OCI-LY3 (cell line): Measurements from ENCODE around the gene LDHAL6B.

ENCODE experiments used
- H2AFZ ChIP-seq: fragments of 200-600, 300-600 bp; shearing (Covaris generic); 2 replicates; pipeline ENCODE4 v1.6.0; 2014; ENCODE audit warnings: antibody characterized with exemption, low read depth, low read length
- H3K27ac ChIP-seq: fragments of 200-600, 300-600 bp; sonication (generic); 2 replicates; pipeline ENCODE4 v1.5.1; 2014; ENCODE audit warnings: mild to moderate bottlenecking, low read length, moderate library complexity, mixed read lengths
- H3K27me3 ChIP-seq: fragments of 200-600, 300-600 bp; sonication (generic); 2 replicates; pipeline ENCODE4 v1.6.1; 2014; ENCODE audit warnings: low read depth, low read length, mixed read lengths
- H3K36me3 ChIP-seq: fragments of 200-600, 300-600 bp; sonication (generic); replicated peaks from 2 replicates; pipeline ENCODE3; 2014; ENCODE audit warnings: low read depth, low read length, mixed read lengths
- H3K4me1 ChIP-seq: fragments of 300-600, 200-600 bp; sonication (generic); 2 replicates; pipeline ENCODE4 v1.6.1; 2014; ENCODE audit warnings: low read length, mixed read lengths
- H3K4me2 ChIP-seq: fragments of 200-600, 300-600 bp; sonication (generic); 2 replicates; pipeline ENCODE4 v1.6.1; 2014; ENCODE audit warnings: low read length, mixed read lengths
- H3K4me3 ChIP-seq: fragments of 300-600, 200-600 bp; sonication (generic); 2 replicates; pipeline ENCODE4 v1.5.1; 2014; ENCODE audit warnings: antibody characterized with exemption, mild to moderate bottlenecking, low read length, moderate library complexity
- H3K79me2 ChIP-seq: fragments of 300-600, 200-600 bp; shearing (Covaris generic); 2 replicates; pipeline ENCODE4 v1.6.1; 2014; ENCODE audit warnings: mild to moderate bottlenecking, low read length, mixed read lengths
- H3K9ac ChIP-seq: fragments of 300-600, 200-600 bp; shearing (Covaris generic); 2 replicates; pipeline ENCODE4 v1.6.0; 2014; ENCODE audit warnings: mild to moderate bottlenecking, low read length, moderate library complexity
- H3K9me3 ChIP-seq: fragments of 200-600, 300-600 bp; shearing (Covaris generic); 2 replicates; pipeline ENCODE4 v1.6.1; 2014; ENCODE audit warnings: low read length, mixed read lengths; ENCODE audit not compliant: insufficient read depth
- H4K20me1 ChIP-seq: fragments of 200-600, 300-600 bp; sonication (generic); 2 replicates; pipeline ENCODE4 v1.6.1; 2016; ENCODE audit warnings: low read length, mixed read lengths; ENCODE audit not compliant: insufficient read depth
- CTCF ChIP-seq: fragments of 200-600, 300-600 bp; sonication (generic); IDR thresholded peaks from 2 replicates; pipeline ENCODE4 v1.5.1; 2014; ENCODE audit warnings: antibody characterized with exemption, low read length, low read depth
- EZH2phosphoT487 ChIP-seq: fragments of 200-600 bp; shearing (Covaris generic); IDR thresholded peaks from 2 replicates; pipeline ENCODE4 v1.6.1; 2018; ENCODE audit warnings: antibody characterized with exemption, mixed run types, low read depth

Gene LDHAL6B

GRCh38 chr15:59166166-59166565 lies 40.5 kb upstream of the LDHAL6B start:
- peaks cover 16% of the 10 kb centered on the region for H3K4me1 ChIP-seq
- no peaks in the 10 kb centered on the region for H3K36me3 ChIP-seq
- no peaks in the 10 kb centered on the region for H3K9me3 ChIP-seq
- H3K27me3 ChIP-seq: no peaks in the 10 kb centered on the region
- no peak overlapping the region for H3K9ac ChIP-seq
- TF ChIP-seq EZH2phosphoT487 (no peak), CTCF (no peak)
- H2AFZ ChIP-seq: no peak overlapping the region
- no peaks in the 10 kb centered on the region for H3K79me2 ChIP-seq
- H3K27ac ChIP-seq: 0 out of 2 replicates have a peak overlapping the region, but pooled peaks have one; percentile 3
- no peak overlapping the region for H3K4me3 ChIP-seq
- H3K4me2 ChIP-seq: no peak overlapping the region
- no peaks in the 10 kb centered on the region for H4K20me1 ChIP-seq

GRCh38 chr15:59166601-59167265 lies 39.9 kb upstream of the LDHAL6B start:
- Histone ChIP-seq H3K4me3 (no peak overlapping the region), H4K20me1 (no peaks in the 10 kb centered on the region), H3K9ac (no peak overlapping the region), H3K4me2 (no peak overlapping the region), H3K9me3 (no peaks in the 10 kb centered on the region), H2AFZ (no peak overlapping the region), H3K36me3 (no peaks in the 10 kb centered on the region), H3K27ac (no peak overlapping the region), H3K79me2 (no peaks in the 10 kb centered on the region), H3K27me3 (no peaks in the 10 kb centered on the region), H3K4me1 (peaks cover 16% of the 10 kb centered on the region)
- TF ChIP-seq CTCF (no peak), EZH2phosphoT487 (no peak)

GRCh38 chr15:59168536-59168935 lies 38.1 kb upstream of the LDHAL6B start:
- Histone ChIP-seq H3K27ac (no peak overlapping the region), H3K4me3 (no peak overlapping the region), H3K79me2 (no peaks in the 10 kb centered on the region), H3K4me1 (peaks cover 16% of the 10 kb centered on the region), H3K9ac (no peak overlapping the region), H3K36me3 (peaks cover 5% of the 10 kb centered on the region), H4K20me1 (no peaks in the 10 kb centered on the region), H2AFZ (no peak overlapping the region), H3K9me3 (no peaks in the 10 kb centered on the region), H3K27me3 (no peaks in the 10 kb centered on the region), H3K4me2 (no peak overlapping the region)
- TF ChIP-seq EZH2phosphoT487 (no peak), CTCF (no peak)

GRCh38 chr15:59169251-59169708 lies 37.4 kb upstream of the LDHAL6B start:
- TF ChIP-seq CTCF (no peak), EZH2phosphoT487 (no peak)

More at GRCh38 chr15:59169251-59169708, 37.4 kb upstream of the LDHAL6B start:
- peaks cover 8% of the 10 kb centered on the region for H3K36me3 ChIP-seq
- H3K9ac ChIP-seq: no peak overlapping the region
- no peaks in the 10 kb centered on the region for H3K27me3 ChIP-seq
- H3K27ac ChIP-seq: no peak overlapping the region
- no peaks in the 10 kb centered on the region for H3K79me2 ChIP-seq
- no peak overlapping the region for H3K4me3 ChIP-seq
- peaks cover 16% of the 10 kb centered on the region for H3K4me1 ChIP-seq
- H4K20me1 ChIP-seq: no peaks in the 10 kb centered on the region
- no peaks in the 10 kb centered on the region for H3K9me3 ChIP-seq
- no peak overlapping the region for H3K4me2 ChIP-seq
- no peak overlapping the region for H2AFZ ChIP-seq
